GM12892 (cell line): ENCODE measurements around the gene RHEB.

ENCODE experiments used
- POLR2A ChIP-seq: IDR thresholded peaks from 2 replicates; pipeline ENCODE4 v1.6.1; 2011; ENCODE audit warnings: low read depth, low read length, control low read depth
- POLR2AphosphoS5 ChIP-seq: IDR thresholded peaks from 2 replicates; pipeline ENCODE4 v1.6.1; 2011; ENCODE audit warnings: low read depth, low read length, control low read depth
- TAF1 ChIP-seq: IDR thresholded peaks from 2 replicates; pipeline ENCODE4 v1.6.1; 2011; ENCODE audit warnings: low read depth, mild to moderate bottlenecking, control low read depth, low read length, borderline replicate concordance

DNA sequence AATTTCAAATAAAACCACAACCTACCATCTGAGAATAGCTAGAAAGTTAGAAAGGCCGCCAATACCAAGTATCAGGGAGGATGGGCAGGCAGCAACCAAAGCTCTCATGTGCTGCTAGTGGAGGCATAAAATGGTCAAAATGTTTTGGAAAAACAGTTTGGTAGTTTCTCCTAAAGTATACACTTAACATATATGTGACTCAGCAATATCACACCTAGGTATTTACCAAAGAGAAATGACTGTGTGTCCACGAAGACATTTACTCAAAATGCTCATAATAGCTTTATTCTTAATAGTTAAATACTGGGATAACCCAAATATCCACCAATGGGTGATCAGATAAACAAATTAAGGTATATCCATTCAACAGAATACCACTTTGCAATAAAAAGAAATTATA, 14.3 kb downstream of the RHEB start:
- TF ChIP-seq POLR2A = no peak
- no peak for TF ChIP-seq POLR2AphosphoS5
- TF ChIP-seq TAF1 = no peak
